Measurements from ENCODE around the gene CA5A. TPM values are rescaled to one million over a fixed set of nuclear protein-coding genes. Genes with fewer than 3 reads are reported as not detected.

CA5A gene
- total RNA-seq, 4 donors from 2014 or later, result not detected

DNA sequence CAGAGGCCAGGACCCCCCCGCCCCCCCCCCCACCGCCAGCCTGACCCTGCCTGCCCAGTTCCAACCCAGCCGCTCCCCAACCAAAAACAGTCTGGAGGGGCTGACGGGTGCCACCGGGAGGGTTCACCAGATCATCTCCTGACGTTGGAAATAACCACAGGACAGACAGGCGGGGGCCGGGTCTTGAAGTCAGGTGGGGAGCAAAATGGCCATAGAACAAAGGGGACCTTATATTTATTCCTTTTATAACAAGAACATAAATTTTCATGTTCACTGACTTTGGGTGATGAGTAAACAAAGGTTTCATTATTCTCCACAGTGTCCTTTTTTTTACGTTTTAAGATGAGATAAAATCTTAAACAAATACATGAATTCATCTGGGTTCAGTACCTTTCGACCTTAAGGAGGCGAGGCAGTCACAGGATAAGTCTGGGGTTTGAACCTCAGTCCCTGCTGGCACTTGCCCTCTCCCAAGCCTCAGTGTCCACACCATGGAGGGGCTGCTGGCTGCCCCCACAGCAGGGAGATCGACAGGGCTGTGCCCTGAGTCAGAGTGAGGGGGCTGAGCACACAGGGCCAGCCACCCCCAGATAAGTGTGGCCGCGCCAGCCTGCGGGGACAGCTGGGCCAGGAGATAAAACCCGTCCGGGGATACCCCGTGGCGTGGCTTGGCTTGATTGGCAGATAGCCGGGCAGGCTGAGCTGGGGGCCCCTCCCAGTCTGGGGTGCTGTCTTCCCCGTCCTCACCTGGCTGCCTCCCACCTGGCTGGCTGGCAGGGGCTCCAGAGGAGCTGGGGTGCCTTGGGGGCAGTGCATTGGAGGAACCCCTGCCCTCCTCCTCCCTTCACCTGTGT is 82.0 kb downstream of the CA5A start:
- DNase-seq, result no peak
- no peak overlapping the region for H3K27ac ChIP-seq
- intact Hi-C loops (cut with DNase I; ENCODE audit: low total_unique reads), result no loop called here
- no peaks in the 10 kb centered on the region for H3K27me3 ChIP-seq
- TF ChIP-seq POLR2A (IDR thresholded peaks at IDR 0.05) (no peak), CTCF (IDR thresholded peaks at IDR 0.05) (no peak)
- peak overlapping the region; percentile 16 to 28 for H3K4me3 ChIP-seq
- H3K4me1 ChIP-seq, result no peaks in the 10 kb centered on the region
- H3K36me3 ChIP-seq, result no peaks in the 10 kb centered on the region
- H3K9me3 ChIP-seq, result no peaks in the 10 kb centered on the region

DNA sequence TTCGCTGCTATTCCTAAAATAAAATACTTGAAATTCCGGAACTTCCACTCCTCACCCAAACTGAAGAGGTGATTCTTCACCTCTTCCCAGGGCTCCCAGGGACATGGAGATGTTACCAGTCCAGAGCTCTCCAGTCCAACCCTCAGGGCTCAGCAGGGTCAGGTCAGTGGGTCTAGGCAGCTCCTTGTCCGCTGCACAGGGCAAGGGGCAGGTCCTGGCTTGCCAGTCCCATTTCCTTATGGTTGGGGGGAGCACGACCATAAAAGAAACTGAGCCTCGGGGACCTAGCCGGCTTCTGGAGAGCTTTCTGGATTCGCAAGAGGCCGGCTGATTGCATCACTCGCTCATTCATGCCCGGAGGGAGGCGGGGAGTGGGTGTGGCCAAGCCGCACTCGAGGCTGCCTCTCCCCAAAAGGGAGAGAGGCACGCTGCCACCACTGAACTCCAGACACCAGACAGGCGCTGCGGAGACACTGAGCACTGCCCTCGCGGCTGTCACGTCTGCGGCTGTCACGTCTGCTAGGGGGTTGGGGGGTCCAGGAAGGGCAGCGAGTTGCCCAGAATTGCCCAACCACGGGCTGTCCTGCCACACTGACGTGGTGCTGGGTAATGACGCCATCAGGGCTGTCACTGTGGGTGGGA is 82.8 kb downstream of the CA5A start:
- intact Hi-C loops (cut with DNase I; ENCODE audit: low total_unique reads), result no loop called here
- Histone ChIP-seq H3K4me3 (peak overlapping the region; percentile 16 to 28), H3K36me3 (no peaks in the 10 kb centered on the region), H3K27me3 (no peaks in the 10 kb centered on the region), H3K9me3 (no peaks in the 10 kb centered on the region), H3K4me1 (no peaks in the 10 kb centered on the region), H3K27ac (peak overlapping the region in 1 of 2 donors; percentile 59)
- TF ChIP-seq POLR2A (IDR thresholded peaks at IDR 0.05) (peak in 1 of 2 donors; percentile 34), CTCF (IDR thresholded peaks at IDR 0.05) (no peak)
- peak; percentile 87 to 90 for DNase-seq

- no peaks in the 10 kb centered on the region for H3K4me1 ChIP-seq
- intact Hi-C loops (cut with DNase I; ENCODE audit: low total_unique reads), result no loop called here
- H3K36me3 ChIP-seq, result no peaks in the 10 kb centered on the region
- H3K4me3 ChIP-seq, result no peak overlapping the region
- H3K27me3 ChIP-seq, result no peaks in the 10 kb centered on the region
- no peak overlapping the region for H3K27ac ChIP-seq
- DNase-seq, result no peak
- TF ChIP-seq CTCF (IDR thresholded peaks at IDR 0.05), result no peak
- TF ChIP-seq POLR2A (IDR thresholded peaks at IDR 0.05), result no peak
- H3K9me3 ChIP-seq, result no peaks in the 10 kb centered on the region
Observed at GRCh38 chr16:87851601-87852000, 84.7 kb downstream of the CA5A start.

- no peak overlapping the region for H3K27ac ChIP-seq
- H3K36me3 ChIP-seq, result no peaks in the 10 kb centered on the region
- no peaks in the 10 kb centered on the region for H3K4me1 ChIP-seq
- no peaks in the 10 kb centered on the region for H3K9me3 ChIP-seq
- H3K27me3 ChIP-seq, result no peaks in the 10 kb centered on the region
- intact Hi-C loops (cut with DNase I; ENCODE audit: low total_unique reads), result no loop called here
- TF ChIP-seq POLR2A (IDR thresholded peaks at IDR 0.05), result no peak
- TF ChIP-seq CTCF (IDR thresholded peaks at IDR 0.05), result no peak
- H3K4me3 ChIP-seq, result no peak overlapping the region
- no peak for DNase-seq
Observed at GRCh38 chr16:87851141-87851587, 85.2 kb downstream of the CA5A start.

Measured in uterus (tissue), 4 donors.